Ascending aorta (tissue), 2 donors: ENCODE measurements around the gene MAML1. TPM values are rescaled to one million over a fixed set of nuclear protein-coding genes. Genes with fewer than 3 reads are reported as not detected.

Source experiments
- DNase-seq, 2 donors: peaks; one replicate each; pipeline ENCODE4 v3.0.0-alpha.2; 2019; ENCODE audit warnings: low spot score in 2 of 2
- H3K27ac ChIP-seq, 2 donors: fragments of 200-600 bp; sonication (generic); one replicate each; pipeline ENCODE4 v1.5.1; 2016 to 2017; ENCODE audit warnings: mild to moderate bottlenecking in 1 of 2
- H3K27me3 ChIP-seq: fragments of 200-600 bp; sonication (generic); one replicate; pipeline ENCODE4 v1.5.1; 2017
- H3K36me3 ChIP-seq, 2 donors: fragments of 200-600 bp; sonication (generic); one replicate each; pipeline ENCODE4 v1.5.1; 2016
- H3K4me1 ChIP-seq, 2 donors: fragments of 200-600 bp; sonication (generic); one replicate each; pipeline ENCODE4 v1.5.1; 2016 to 2017; ENCODE audit warnings: mild to moderate bottlenecking in 1 of 2
- H3K4me3 ChIP-seq, 2 donors: fragments of 200-600 bp; sonication (generic); one replicate each; pipeline ENCODE4 v1.5.1; 2016 to 2017; ENCODE audit warnings: mild to moderate bottlenecking in 1 of 2
- H3K9me3 ChIP-seq, 2 donors: fragments of 200-600 bp; sonication (generic); one replicate each; pipeline ENCODE4 v1.5.1; 2016
- intact Hi-C: fragments of 100-400 bp; cut with DNase I; formaldehyde crosslinking; loops from one replicate; pipeline ENCODE4 v1.15.1; 2023
- total RNA-seq: library from RNA; depleted of rRNA; stranded (reverse); fragments of >200 nt; gene quantifications from one replicate; pipeline ENCODE4 v1.1.0, GENCODE V29; 2016
- TF ChIP-seq, protein P1 (sequence below), 3 experiments: fragments of 200-600 bp in 2 of 3; fragments of 450-650 bp in 1 of 3; sonication (generic) in 2 of 3; IDR thresholded peaks; one replicate each; pipeline ENCODE4 v1.5.1; 2016 to 2019; ENCODE audit warnings: antibody characterized with exemption in 3 of 3, mild to moderate bottlenecking in 1 of 3, moderate library complexity in 1 of 3

MAML1 gene
- total RNA-seq, 1 donor from 2014 or later, result 42.6 TPM

DNA sequence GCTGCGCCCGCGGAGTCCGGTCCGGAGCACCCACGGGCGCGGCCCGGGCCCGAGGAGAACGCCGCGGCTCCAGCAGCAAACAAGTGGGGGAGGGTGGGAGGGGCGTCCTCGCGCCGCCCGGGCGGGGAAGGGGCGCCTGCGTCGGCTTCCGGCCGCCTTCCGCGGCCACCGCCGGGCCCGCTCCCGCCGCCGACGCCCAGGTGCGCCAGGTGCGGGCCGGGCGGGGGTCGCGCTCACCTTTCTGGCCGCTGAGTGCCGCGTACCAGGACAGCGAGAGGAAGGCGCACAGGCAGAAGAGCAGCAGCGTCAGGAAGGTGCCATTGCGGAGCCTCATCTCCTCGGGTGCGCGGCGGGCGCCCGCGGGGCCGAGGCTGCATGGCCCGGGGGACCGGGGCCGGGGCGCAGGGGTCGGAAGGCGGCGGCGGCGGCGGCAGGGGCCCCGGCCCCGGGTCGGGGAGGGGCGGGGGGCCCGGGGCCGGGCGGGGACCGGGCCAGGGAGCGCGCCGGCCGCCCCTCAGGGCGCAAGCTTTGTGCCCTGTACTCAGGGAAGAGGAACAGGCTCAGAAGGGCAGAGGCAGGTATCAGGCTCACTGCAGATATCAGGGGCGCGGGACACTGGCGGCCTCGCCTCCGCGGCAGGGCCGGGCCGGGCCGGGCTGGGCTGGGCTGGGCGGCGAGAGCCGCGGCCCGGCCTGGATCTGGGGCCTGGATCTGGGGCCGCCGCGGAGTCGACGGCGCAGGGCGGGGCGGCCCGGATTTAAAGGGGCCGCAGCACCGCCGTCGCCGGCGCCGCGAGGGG lies 73.8 kb downstream of the MAML1 start, which contains the start of gene MGAT4B:
TSS of gene MGAT4B (minus strand) at position 617 of the 799 bp plus-strand sequence. CDS start at position 334, 283 bp downstream.
- H3K9me3 ChIP-seq, result no peaks in the 10 kb centered on the region
- peak in 1 of 2 donors; percentile 84 for DNase-seq
- intact Hi-C loops, result loop anchor here (1.0 to 2.0 kb wide), 3 partner anchors 13 to 100 kb away; partner anchors contain the start of genes MRNIP and TBC1D9B
- H3K27me3 ChIP-seq, result no peaks in the 10 kb centered on the region
- H3K36me3 ChIP-seq, result peaks cover 0 to under 1% of the 10 kb centered on the region in 2 donors
- peak within 1 kb of the TSS; percentile 78 to 87 for H3K4me3 ChIP-seq
- TF ChIP-seq, protein P1, sequence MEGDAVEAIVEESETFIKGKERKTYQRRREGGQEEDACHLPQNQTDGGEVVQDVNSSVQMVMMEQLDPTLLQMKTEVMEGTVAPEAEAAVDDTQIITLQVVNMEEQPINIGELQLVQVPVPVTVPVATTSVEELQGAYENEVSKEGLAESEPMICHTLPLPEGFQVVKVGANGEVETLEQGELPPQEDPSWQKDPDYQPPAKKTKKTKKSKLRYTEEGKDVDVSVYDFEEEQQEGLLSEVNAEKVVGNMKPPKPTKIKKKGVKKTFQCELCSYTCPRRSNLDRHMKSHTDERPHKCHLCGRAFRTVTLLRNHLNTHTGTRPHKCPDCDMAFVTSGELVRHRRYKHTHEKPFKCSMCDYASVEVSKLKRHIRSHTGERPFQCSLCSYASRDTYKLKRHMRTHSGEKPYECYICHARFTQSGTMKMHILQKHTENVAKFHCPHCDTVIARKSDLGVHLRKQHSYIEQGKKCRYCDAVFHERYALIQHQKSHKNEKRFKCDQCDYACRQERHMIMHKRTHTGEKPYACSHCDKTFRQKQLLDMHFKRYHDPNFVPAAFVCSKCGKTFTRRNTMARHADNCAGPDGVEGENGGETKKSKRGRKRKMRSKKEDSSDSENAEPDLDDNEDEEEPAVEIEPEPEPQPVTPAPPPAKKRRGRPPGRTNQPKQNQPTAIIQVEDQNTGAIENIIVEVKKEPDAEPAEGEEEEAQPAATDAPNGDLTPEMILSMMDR (IDR thresholded peaks at IDR 0.05), result no peak
- peaks cover 10 to 21% of the 10 kb centered on the region in 2 donors for H3K4me1 ChIP-seq
- peak within 1 kb of the TSS; percentile 91 for H3K27ac ChIP-seq

DNA sequence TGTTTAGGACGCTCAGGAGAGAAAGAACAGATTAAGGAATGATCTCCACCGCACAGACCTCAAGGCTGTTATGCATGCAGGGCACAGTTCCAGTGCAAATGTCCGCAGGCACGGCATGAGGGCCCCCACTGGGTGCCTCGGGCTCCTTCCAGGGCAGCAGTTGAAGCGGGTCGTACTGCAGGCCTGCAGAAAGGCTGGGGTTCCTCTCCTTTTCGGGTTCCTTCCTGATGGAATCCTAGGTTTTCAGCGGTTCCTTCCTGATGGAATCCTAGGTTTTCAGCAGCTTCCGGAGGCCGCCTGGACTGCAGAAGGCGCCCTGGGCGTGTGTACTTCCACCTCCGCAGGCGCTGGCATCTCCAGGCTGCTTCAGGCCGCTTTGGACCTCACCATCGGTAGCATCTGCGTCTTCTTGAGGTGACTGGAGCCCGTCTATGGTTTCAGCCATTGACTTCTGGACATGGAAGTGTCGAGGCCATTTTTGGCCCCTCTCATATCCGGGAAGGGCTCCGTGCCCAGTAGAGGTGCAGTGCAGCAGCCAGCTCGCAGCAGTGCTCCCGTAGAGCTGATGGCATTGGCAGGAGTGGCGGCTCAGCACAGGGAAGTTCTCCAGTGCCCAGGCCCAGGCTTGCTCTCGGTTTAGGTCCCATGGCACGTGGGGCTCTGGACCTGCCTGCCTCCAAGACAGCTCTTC lies 79.7 kb downstream of the MAML1 start:
- peak in 1 of 2 donors; percentile 52 for DNase-seq
- intact Hi-C loops, result no loop called here
- Histone ChIP-seq H3K4me1 (peaks cover 0 to 9% of the 10 kb centered on the region in 2 donors), H3K9me3 (no peaks in the 10 kb centered on the region), H3K27ac (no peak overlapping the region), H3K27me3 (no peaks in the 10 kb centered on the region), H3K4me3 (no peak overlapping the region), H3K36me3 (peaks cover 0 to 6% of the 10 kb centered on the region in 2 donors)
- TF ChIP-seq, protein P1 (IDR thresholded peaks at IDR 0.05), result no peak

DNA sequence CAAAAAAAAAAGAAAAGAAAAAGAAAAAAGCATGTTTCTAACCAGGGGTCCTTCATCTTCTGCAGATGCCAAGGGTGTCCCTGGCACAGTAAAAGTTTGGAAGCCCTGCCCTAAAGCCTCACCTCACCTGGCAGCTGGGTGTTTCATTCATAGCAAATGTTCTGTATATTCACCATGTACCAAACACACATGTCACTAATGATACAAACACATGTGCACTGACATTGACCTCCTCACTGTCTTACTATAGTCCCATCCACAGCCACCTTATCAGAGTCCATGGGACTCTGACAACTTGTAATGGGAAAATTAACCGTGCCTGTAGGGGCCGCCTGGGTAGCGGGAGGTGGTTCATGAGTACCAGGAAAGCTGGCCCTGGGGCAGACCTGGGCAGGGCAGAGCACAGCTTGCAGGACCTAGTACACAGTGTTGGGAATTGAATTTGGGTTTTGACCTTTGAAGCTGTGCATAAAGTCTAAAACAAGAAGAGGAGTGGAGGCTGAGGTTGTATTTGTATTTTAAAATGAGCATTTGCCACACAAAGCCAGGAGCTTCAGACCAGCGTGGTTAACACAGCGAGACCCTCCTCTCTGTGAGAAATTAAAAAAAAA lies 80.5 kb downstream of the MAML1 start:
- H3K9me3 ChIP-seq, result no peaks in the 10 kb centered on the region

DNA sequence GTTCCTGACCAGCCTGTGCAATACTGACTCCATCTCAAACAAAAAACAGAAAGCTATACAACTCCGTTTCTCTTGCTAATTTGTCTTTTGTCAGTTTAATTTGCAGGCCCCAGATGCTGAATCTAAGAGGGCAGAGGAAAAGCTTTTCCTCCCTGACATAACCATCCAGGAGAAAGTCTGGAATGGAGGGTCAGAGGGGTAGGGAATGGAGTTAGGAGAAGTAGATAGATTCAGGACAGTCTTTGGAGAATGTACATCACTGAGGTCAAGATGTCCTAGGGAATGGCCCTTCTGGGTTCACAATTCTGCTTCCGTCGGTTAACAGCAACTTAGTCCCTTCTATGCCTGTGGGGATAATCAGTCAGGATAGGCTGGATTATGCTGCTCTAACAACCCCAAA lies 81.5 kb downstream of the MAML1 start:
- H3K4me1 ChIP-seq, result peaks cover 8 to 19% of the 10 kb centered on the region in 2 donors
- intact Hi-C loops, result no loop called here
- no peaks in the 10 kb centered on the region for H3K27me3 ChIP-seq
- TF ChIP-seq, protein P1 (IDR thresholded peaks at IDR 0.05), result no peak
- no peak for DNase-seq
- no peaks in the 10 kb centered on the region for H3K9me3 ChIP-seq
- no peak overlapping the region for H3K4me3 ChIP-seq
- no peak overlapping the region for H3K27ac ChIP-seq
- H3K36me3 ChIP-seq, result peaks cover 0 to 6% of the 10 kb centered on the region in 2 donors

More for the DNA sequence above, 80.5 kb downstream of the MAML1 start:
- DNase-seq, result no peak
- intact Hi-C loops, result no loop called here
- Histone ChIP-seq H3K4me1 (peaks cover 2 to 13% of the 10 kb centered on the region in 2 donors), H3K4me3 (no peak overlapping the region), H3K27me3 (no peaks in the 10 kb centered on the region), H3K36me3 (peaks cover 0 to 6% of the 10 kb centered on the region in 2 donors), H3K27ac (no peak overlapping the region)
- TF ChIP-seq, protein P1 (IDR thresholded peaks at IDR 0.05), result no peak

DNA sequence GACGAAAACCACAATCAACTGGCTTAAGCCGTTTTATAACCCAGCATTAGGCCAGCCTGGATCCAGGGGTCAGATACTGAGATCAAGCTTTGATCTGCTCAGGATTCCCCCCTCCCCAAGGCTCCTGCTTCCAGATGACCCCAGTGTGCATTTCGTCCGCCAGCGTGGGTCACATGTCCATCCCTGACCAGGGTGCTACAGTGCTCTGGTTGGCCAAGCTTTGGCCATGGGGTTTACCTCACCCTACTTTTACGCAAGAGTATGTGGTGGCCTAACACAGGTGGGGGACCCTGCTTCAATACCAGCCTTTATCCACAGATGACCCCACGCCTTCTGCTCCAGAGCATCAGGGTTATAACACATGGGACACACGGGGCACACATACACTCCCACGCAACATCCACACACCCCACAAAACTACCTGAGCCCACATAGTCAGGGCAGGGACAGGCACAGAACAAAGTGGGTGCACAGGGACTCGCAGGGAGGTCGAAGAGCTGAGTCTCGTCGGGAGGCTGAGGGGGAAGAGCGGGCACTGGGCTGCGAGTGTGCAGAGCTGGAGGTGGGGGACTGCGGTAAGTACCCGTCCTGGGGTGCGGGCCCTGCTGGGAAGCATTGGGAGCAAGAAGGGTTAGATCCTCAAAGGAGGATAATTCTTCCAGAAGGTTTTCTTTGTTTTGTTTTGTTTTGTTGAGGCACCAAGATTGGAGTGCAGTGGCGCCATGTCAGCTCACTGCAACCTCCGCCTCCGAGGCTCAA lies 83.0 kb downstream of the MAML1 start:
- H3K27ac ChIP-seq, result no peak overlapping the region
- TF ChIP-seq, protein P1 (IDR thresholded peaks at IDR 0.05), result no peak
- intact Hi-C loops, result loop anchor here (5.0 kb wide), 2 partner anchors 118 to 258 kb away; partner anchors contain the start of gene CANX
- H3K36me3 ChIP-seq, result peaks cover 0 to 6% of the 10 kb centered on the region in 2 donors
- peaks cover 16 to 27% of the 10 kb centered on the region in 2 donors for H3K4me1 ChIP-seq
- no peaks in the 10 kb centered on the region for H3K27me3 ChIP-seq
- H3K9me3 ChIP-seq, result no peaks in the 10 kb centered on the region
- no peak for DNase-seq
- no peak overlapping the region for H3K4me3 ChIP-seq
